CD4-positive, alpha-beta T cell treated with Interleukin-6 for 4 hours (primary cell): ENCODE measurements around the gene GARIN5B.

ENCODE experiments used
- DNase-seq: peaks from one replicate; pipeline ENCODE4 v3.0.0-alpha.2; 2020; ENCODE audit warnings: mixed read lengths

Gene GARIN5B

GRCh38 chr19:55368701-55369563, 5.9 kb upstream of the GARIN5B start:
- DNase-seq, result no peak

- DNase-seq, result no peak
Measured at GRCh38 chr19:55368106-55368505, 5.0 kb upstream of the GARIN5B start.

GRCh38 chr19:55366790-55367189, 3.7 kb upstream of the GARIN5B start:
- no peak for DNase-seq

GRCh38 chr19:55365964-55366363, 2.9 kb upstream of the GARIN5B start:
- no peak for DNase-seq

- no peak for DNase-seq
Measured at GRCh38 chr19:55365245-55365644, 2.2 kb upstream of the GARIN5B start.

GRCh38 chr19:55362174-55362989, 678 bp downstream of the GARIN5B start:
- no peak for DNase-seq

GRCh38 chr19:55360902-55361301, 2.2 kb downstream of the GARIN5B start:
- no peak for DNase-seq

- DNase-seq, result no peak
Measured at GRCh38 chr19:55358943-55359908, 3.8 kb downstream of the GARIN5B start.

GRCh38 chr19:55358493-55358892, 4.6 kb downstream of the GARIN5B start:
- DNase-seq, result no peak

- peak; percentile 10 for DNase-seq
Measured at GRCh38 chr19:55355213-55355821, 7.7 kb downstream of the GARIN5B start.

GRCh38 chr19:55354698-55355212, 8.3 kb downstream of the GARIN5B start, which contains the start of gene COX6B2:
Gene COX6B2, minus strand, starts transcription at chr19:55354719. Its CDS starts 198 bp downstream, at chr19:55354521.
- peak; percentile 10 for DNase-seq

GRCh38 chr19:55353803-55354697, 9.0 kb downstream of the GARIN5B start:
- DNase-seq, result peak; percentile 68

- DNase-seq, result peak; percentile 10
Measured at GRCh38 chr19:55353356-55353802, 9.7 kb downstream of the GARIN5B start.

- no peak for DNase-seq
Measured at GRCh38 chr19:55352549-55353145, 10.4 kb downstream of the GARIN5B start.

- DNase-seq, result no peak
Measured at GRCh38 chr19:55352040-55352439, 11.0 kb downstream of the GARIN5B start.

- DNase-seq, result no peak
Measured at GRCh38 chr19:55350620-55351315, 12.3 kb downstream of the GARIN5B start.

- no peak for DNase-seq
Measured at GRCh38 chr19:55348317-55349034, 14.6 kb downstream of the GARIN5B start.

GRCh38 chr19:55347442-55348009, 15.5 kb downstream of the GARIN5B start:
- DNase-seq, result no peak
